Tongue (tissue), 2 donors: ENCODE results near the gene PCNX3. TPM values are rescaled to one million over a fixed set of nuclear protein-coding genes. Genes with fewer than 3 reads are reported as not detected.

Experiments used
- DNase-seq: peaks from one replicate; pipeline ENCODE4 v3.0.0-alpha.2; 2015
- total RNA-seq: library from RNA; depleted of rRNA; stranded (reverse); fragments of >200 nt; gene quantifications from one replicate; pipeline ENCODE4 v1.2.3, GENCODE V29; 2014

PCNX3 gene
- 15.8 TPM for total RNA-seq

GRCh38 chr11:65615229-65615949 lies at the start of gene PCNX3:
Gene PCNX3 (plus strand): TSS chr11:65615776. CDS start chr11:65616312, 536 bp downstream.
- DNase-seq: peak; percentile 100

GRCh38 chr11:65569164-65569972 lies 46.2 kb upstream of the PCNX3 start:
- DNase-seq: no peak

GRCh38 chr11:65569973-65570918 lies 45.3 kb upstream of the PCNX3 start, which contains the start of gene ZNRD2:
Gene ZNRD2 (plus strand): TSS chr11:65570477. CDS start chr11:65570492, 15 bp downstream.
- peak; percentile 99 for DNase-seq

- DNase-seq: no peak
These were observed 44.2 kb upstream of the PCNX3 start for GRCh38 chr11:65571420-65571819.

- peak; percentile 71 for DNase-seq
These were observed 43.6 kb upstream of the PCNX3 start for GRCh38 chr11:65571940-65572339.

- DNase-seq: peak; percentile 97
These were observed 43.1 kb upstream of the PCNX3 start, which contains the start of gene FAM89B for GRCh38 chr11:65572356-65573051. Gene FAM89B (plus strand): TSS chr11:65572538. CDS start chr11:65572670, 132 bp downstream.

GRCh38 chr11:65573391-65574079 lies 42.0 kb upstream of the PCNX3 start:
- DNase-seq: no peak

GRCh38 chr11:65574109-65574810 lies 41.3 kb upstream of the PCNX3 start:
- DNase-seq: peak; percentile 92

- DNase-seq: no peak
These were observed 40.6 kb upstream of the PCNX3 start for GRCh38 chr11:65574811-65575567.

GRCh38 chr11:65575568-65576231 lies 39.9 kb upstream of the PCNX3 start, which contains the start of gene EHBP1L1:
Gene EHBP1L1 (plus strand): TSS chr11:65576053. CDS start chr11:65576303, 250 bp downstream.
- DNase-seq: peak; percentile 80

- no peak for DNase-seq
These were observed 39.2 kb upstream of the PCNX3 start for GRCh38 chr11:65576232-65576866.

GRCh38 chr11:65576867-65577755 lies 38.5 kb upstream of the PCNX3 start:
- DNase-seq: peak; percentile 91

- no peak for DNase-seq
These were observed 37.8 kb upstream of the PCNX3 start for GRCh38 chr11:65577756-65578109.

- DNase-seq: no peak
These were observed 37.4 kb upstream of the PCNX3 start for GRCh38 chr11:65578134-65578533.

- no peak for DNase-seq
These were observed 36.9 kb upstream of the PCNX3 start for GRCh38 chr11:65578667-65579066.

GRCh38 chr11:65579291-65579690 lies 36.3 kb upstream of the PCNX3 start:
- no peak for DNase-seq

- DNase-seq: no peak
These were observed 35.4 kb upstream of the PCNX3 start for GRCh38 chr11:65580031-65580692.
